ENCODE measurements around the gene LDLRAD3. TPM values are rescaled to one million over a fixed set of nuclear protein-coding genes. Genes with fewer than 3 reads are reported as not detected.
A peak's percentile ranks its signal among the peaks of the same experiment; 100 is the strongest.

Gene LDLRAD3
- total RNA-seq, 1 experiment from 2014 or later = 15.3 TPM

DNA sequence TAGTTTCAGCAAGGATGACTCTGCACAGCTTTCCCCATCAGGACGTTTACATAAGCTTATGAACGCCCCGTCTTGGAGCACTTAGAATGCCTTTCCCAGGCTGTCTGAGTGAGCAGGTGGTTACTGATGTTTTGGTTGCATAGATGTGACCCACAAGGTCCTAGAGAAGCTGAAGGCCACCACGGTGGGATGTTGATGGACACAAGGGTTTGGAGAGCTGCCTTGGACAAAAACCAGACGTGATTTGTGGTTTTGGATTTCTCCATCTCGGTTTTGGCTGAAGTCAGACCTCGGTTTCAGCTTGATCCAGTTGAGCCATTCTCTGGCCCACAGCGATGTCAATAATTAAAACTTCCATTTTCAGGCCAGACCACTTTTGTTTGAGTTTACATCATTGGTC is 151.9 kb downstream of the LDLRAD3 start:
- ATAC-seq = no peak
- H3K27ac ChIP-seq (ENCODE audit: low read length) = no peak overlapping the region
- no peaks in the 10 kb centered on the region for H4K20me1 ChIP-seq (ENCODE audit: low read length)
- no peak overlapping the region for H3K9ac ChIP-seq (ENCODE audit: low read length)
- POLR2A ChIA-PET (ENCODE audit: unreplicated experiment) = no interaction called here
- H3K4me1 ChIP-seq (ENCODE audit: insufficient read depth, low read length) = peaks cover 12% of the 10 kb centered on the region
- TF ChIP-seq EZH2 (IDR thresholded peaks at IDR 0.05; ENCODE audit: low read length, unreplicated experiment) = no peak
- TF ChIP-seq, protein P1, sequence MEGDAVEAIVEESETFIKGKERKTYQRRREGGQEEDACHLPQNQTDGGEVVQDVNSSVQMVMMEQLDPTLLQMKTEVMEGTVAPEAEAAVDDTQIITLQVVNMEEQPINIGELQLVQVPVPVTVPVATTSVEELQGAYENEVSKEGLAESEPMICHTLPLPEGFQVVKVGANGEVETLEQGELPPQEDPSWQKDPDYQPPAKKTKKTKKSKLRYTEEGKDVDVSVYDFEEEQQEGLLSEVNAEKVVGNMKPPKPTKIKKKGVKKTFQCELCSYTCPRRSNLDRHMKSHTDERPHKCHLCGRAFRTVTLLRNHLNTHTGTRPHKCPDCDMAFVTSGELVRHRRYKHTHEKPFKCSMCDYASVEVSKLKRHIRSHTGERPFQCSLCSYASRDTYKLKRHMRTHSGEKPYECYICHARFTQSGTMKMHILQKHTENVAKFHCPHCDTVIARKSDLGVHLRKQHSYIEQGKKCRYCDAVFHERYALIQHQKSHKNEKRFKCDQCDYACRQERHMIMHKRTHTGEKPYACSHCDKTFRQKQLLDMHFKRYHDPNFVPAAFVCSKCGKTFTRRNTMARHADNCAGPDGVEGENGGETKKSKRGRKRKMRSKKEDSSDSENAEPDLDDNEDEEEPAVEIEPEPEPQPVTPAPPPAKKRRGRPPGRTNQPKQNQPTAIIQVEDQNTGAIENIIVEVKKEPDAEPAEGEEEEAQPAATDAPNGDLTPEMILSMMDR (conservative IDR thresholded peaks at IDR 0.05; ENCODE audit: low read depth, low read length) = no peak
- TF ChIP-seq EZH2phosphoT487 (IDR thresholded peaks at IDR 0.05; ENCODE audit: borderline replicate concordance, low read length) = no peak
- no peak for DNase-seq
- no peaks in the 10 kb centered on the region for H3F3A ChIP-seq (ENCODE audit: low read length, unreplicated experiment)
- H3K9me3 ChIP-seq (ENCODE audit: low read length) = no peaks in the 10 kb centered on the region
- H3K27me3 ChIP-seq (ENCODE audit: low read length) = no peaks in the 10 kb centered on the region
- no peak overlapping the region for H3K4me3 ChIP-seq (ENCODE audit: low read length)
- H3K4me2 ChIP-seq (ENCODE audit: low read length) = no peak overlapping the region
- H3K36me3 ChIP-seq (ENCODE audit: low read depth, low read length) = peaks cover 26% of the 10 kb centered on the region
- BruUV-seq (replicated peaks) = no TSS peak
- no peak overlapping the region for H2AFZ ChIP-seq (ENCODE audit: low read length)
- intact Hi-C loops (cut with micrococcal nuclease) = no loop called here
- no peaks in the 10 kb centered on the region for H3K79me2 ChIP-seq (ENCODE audit: low read length)
- CTCF ChIA-PET = interaction anchor here (0.6 to 1.1 kb wide), 2 partner anchors 123 to 163 kb away, joined by 3 read pairs; no protein-coding TSS in a partner anchor
- H3K9me2 ChIP-seq (replicated peaks; ENCODE audit: low read length) = no peaks in the 10 kb centered on the region

DNA sequence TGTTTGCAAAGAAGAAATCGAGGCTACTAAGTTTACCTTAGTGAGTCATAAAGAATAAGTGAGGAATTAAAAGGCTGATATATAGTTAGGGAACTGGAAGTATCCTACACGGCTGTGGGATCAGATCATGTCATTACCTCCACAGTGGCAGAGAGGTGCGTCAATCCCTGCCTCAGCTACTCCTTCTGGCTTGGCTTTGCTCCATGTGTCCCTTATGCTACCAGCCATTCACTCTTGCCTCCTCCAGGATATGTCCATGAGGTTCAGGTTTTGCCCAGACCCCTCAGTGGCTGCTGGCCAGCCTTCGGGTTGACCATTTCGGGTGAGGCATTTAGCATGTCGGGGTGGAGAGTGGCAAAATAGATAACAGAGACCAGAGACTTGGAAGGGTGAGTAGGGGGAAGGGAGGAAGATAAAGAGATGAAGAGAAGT is 153.4 kb downstream of the LDLRAD3 start:
- ATAC-seq (peak; percentile 43; the same call in 1 of the 2 replicates), DNase-seq (peak; percentile 14)
- no peaks in the 10 kb centered on the region for H3F3A ChIP-seq (ENCODE audit: low read length, unreplicated experiment)
- TF ChIP-seq, protein P1 (conservative IDR thresholded peaks at IDR 0.05; ENCODE audit: low read depth, low read length) = no peak
- no peak for TF ChIP-seq EZH2 (IDR thresholded peaks at IDR 0.05; ENCODE audit: low read length, unreplicated experiment)
- TF ChIP-seq EZH2phosphoT487 (IDR thresholded peaks at IDR 0.05; ENCODE audit: borderline replicate concordance, low read length) = no peak
- CTCF ChIA-PET = no interaction called here
- no peaks in the 10 kb centered on the region for H3K9me2 ChIP-seq (replicated peaks; ENCODE audit: low read length)
- POLR2A ChIA-PET (ENCODE audit: unreplicated experiment) = no interaction called here
- H4K20me1 ChIP-seq (ENCODE audit: low read length) = no peaks in the 10 kb centered on the region
- H3K9ac ChIP-seq (ENCODE audit: low read length) = no peak overlapping the region
- no peak overlapping the region for H2AFZ ChIP-seq (ENCODE audit: low read length)
- H3K27ac ChIP-seq (ENCODE audit: low read length) = no peak overlapping the region
- no peak overlapping the region for H3K4me3 ChIP-seq (ENCODE audit: low read length)
- peaks cover 26% of the 10 kb centered on the region for H3K36me3 ChIP-seq (ENCODE audit: low read depth, low read length)
- H3K4me1 ChIP-seq (ENCODE audit: insufficient read depth, low read length) = peaks cover 12% of the 10 kb centered on the region
- H3K27me3 ChIP-seq (ENCODE audit: low read length) = no peaks in the 10 kb centered on the region
- H3K79me2 ChIP-seq (ENCODE audit: low read length) = no peaks in the 10 kb centered on the region
- intact Hi-C loops (cut with micrococcal nuclease) = no loop called here
- no peaks in the 10 kb centered on the region for H3K9me3 ChIP-seq (ENCODE audit: low read length)
- BruUV-seq (replicated peaks) = no TSS peak
- no peak overlapping the region for H3K4me2 ChIP-seq (ENCODE audit: low read length)

DNA sequence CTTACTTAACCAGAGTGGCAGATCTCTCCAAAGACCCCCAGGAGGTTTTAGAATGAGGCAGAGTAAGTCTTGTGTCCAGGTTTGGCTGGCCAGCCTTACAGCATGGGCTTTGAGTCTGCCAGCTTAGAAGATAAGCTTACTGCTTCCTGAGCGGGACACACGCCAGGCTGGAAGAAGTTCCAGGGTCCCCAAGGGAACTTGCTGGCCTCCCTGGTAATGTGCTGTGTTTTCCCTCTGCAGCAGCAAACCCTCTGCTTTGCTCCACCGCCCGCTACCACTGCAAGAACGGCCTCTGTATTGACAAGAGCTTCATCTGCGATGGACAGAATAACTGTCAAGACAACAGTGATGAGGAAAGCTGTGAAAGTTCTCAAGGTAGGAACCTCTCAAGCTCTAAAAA is 154.2 kb downstream of the LDLRAD3 start:
- no peak overlapping the region for H3K9ac ChIP-seq (ENCODE audit: low read length)
- H3K27ac ChIP-seq (ENCODE audit: low read length) = no peak overlapping the region
- no peaks in the 10 kb centered on the region for H3F3A ChIP-seq (ENCODE audit: low read length, unreplicated experiment)
- TF ChIP-seq EZH2phosphoT487 (IDR thresholded peaks at IDR 0.05; ENCODE audit: borderline replicate concordance, low read length) (no peak), EZH2 (IDR thresholded peaks at IDR 0.05; ENCODE audit: low read length, unreplicated experiment) (no peak)
- no peak for DNase-seq
- H3K79me2 ChIP-seq (ENCODE audit: low read length) = no peaks in the 10 kb centered on the region
- no peak overlapping the region for H3K4me2 ChIP-seq (ENCODE audit: low read length)
- ChIA-PET POLR2A (ENCODE audit: unreplicated experiment) (no interaction called here), CTCF (no interaction called here)
- peaks cover 12% of the 10 kb centered on the region for H3K4me1 ChIP-seq (ENCODE audit: insufficient read depth, low read length)
- H3K9me2 ChIP-seq (replicated peaks; ENCODE audit: low read length) = no peaks in the 10 kb centered on the region
- BruUV-seq (replicated peaks) = no TSS peak
- peaks cover 18% of the 10 kb centered on the region for H3K36me3 ChIP-seq (ENCODE audit: low read depth, low read length)
- no peaks in the 10 kb centered on the region for H4K20me1 ChIP-seq (ENCODE audit: low read length)
- H3K4me3 ChIP-seq (ENCODE audit: low read length) = no peak overlapping the region
- intact Hi-C loops (cut with micrococcal nuclease) = no loop called here
- ATAC-seq = no peak
- no peaks in the 10 kb centered on the region for H3K9me3 ChIP-seq (ENCODE audit: low read length)
- no peaks in the 10 kb centered on the region for H3K27me3 ChIP-seq (ENCODE audit: low read length)
- H2AFZ ChIP-seq (ENCODE audit: low read length) = no peak overlapping the region

Measured in PC-3 (cell line).